GM18499 (cell line): ENCODE data around the gene SLC6A1.

Source experiments
- ATAC-seq: cut with Tn5 transposase; IDR thresholded peaks from one replicate; pipeline ENCODE4 v1.9.1; 2021; ENCODE audit warnings: moderate number of reproducible peaks; ENCODE audit not compliant: insufficient read depth, unreplicated experiment

SLC6A1 gene

DNA sequence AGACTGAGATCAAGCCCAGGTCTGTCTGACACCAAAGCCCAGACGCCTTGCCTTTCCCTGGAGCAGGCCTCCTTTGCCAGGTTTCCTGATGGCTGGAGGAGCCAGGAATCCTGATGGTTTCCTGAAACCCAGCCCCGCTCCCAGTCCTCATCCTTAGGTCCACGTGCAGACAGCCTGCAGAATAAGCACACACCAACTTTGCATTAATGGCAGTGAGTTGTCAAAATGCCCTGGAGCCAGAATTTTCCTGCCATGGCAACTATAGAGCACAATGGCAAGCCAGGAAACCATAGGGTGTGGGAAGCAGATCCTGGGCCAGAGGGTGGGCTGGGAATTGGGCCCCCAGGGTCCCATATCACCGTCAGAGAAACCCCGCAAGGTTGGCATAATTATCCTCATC lies 94.3 kb downstream of the SLC6A1 start:
- ATAC-seq = no peak

DNA sequence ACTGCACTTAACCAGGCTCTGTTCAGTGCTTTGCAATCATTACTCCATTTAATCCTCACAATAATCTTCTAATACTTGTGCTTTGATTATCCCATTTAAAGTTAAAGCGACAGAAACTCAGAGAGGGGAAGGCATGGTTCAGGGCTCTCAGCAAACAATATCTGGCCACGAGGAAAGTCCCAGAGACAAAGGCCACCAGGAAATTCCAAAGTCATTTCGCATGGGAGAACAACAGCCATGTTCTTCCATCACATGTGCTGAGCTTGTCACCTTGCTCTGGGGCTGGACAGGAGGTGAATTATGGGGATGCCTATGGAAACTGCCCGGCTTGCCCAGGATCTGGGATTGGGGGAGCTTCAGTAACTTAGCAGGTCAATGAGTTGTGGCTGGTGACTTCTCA lies 95.5 kb downstream of the SLC6A1 start:
- no peak for ATAC-seq

GRCh38 chr3:11088831-11089230 lies 96.3 kb downstream of the SLC6A1 start:
- no peak for ATAC-seq
